ENCODE measurements around the gene IPO13.

IPO13 gene

GRCh38 chr1:44016890-44017400, 70.2 kb downstream of the IPO13 start:
- no peak for TF ChIP-seq CTCF (IDR thresholded peaks at IDR 0.05; ENCODE audit: insufficient read depth, low read depth, low read length, missing control alignments)
- DNase-seq (ENCODE audit: low read depth): no peak

More at GRCh38 chr1:44016890-44017400, 70.2 kb downstream of the IPO13 start:
- no peak overlapping the region for H3K4me3 ChIP-seq (ENCODE audit: low read depth, low read length)
